IMR-90 (cell line): Measurements from ENCODE around the gene SMARCA2. TPM values are rescaled to one million over a fixed set of nuclear protein-coding genes. Genes with fewer than 3 reads are reported as not detected.

ENCODE experiments used
- BHLHE40 ChIP-seq: fragments of 150-350 bp; IDR thresholded peaks from 2 replicates; pipeline ENCODE4 v1.6.1; 2016; ENCODE audit warnings: mild to moderate bottlenecking, low read depth, low read length
- CEBPB ChIP-seq: IDR thresholded peaks from 2 replicates; pipeline ENCODE4 v1.6.1; 2012; ENCODE audit warnings: low read depth, low read length, improper control_type of control experiment
- MAZ ChIP-seq: IDR thresholded peaks from 2 replicates; pipeline ENCODE4 v1.6.1; 2012; ENCODE audit warnings: low read depth, mild to moderate bottlenecking, low read length, improper control_type of control experiment, moderate library complexity, borderline replicate concordance
- NFE2L2 ChIP-seq: fragments of 150-350 bp; IDR thresholded peaks from 2 replicates; pipeline ENCODE4 v1.6.1; 2016; ENCODE audit warnings: low read depth, mild to moderate bottlenecking, low read length
- RFX5 ChIP-seq: IDR thresholded peaks from 2 replicates; pipeline ENCODE4 v1.8.0; 2012; ENCODE audit warnings: low read depth, mild to moderate bottlenecking, low read length, moderate library complexity
- SMC3 ChIP-seq: fragments of 150-350 bp; IDR thresholded peaks from 2 replicates; pipeline ENCODE4 v1.6.1; 2016; ENCODE audit warnings: low read depth, mild to moderate bottlenecking, antibody characterized with exemption, low read length, moderate library complexity
- polyA plus RNA-seq, 3 experiments: library from polyadenylated mRNA; depleted of rRNA; stranded (reverse); fragments of >200 nt; gene quantifications; 2 replicates each; pipeline ENCODE4 v1.2.3, GENCODE V29; 2012; ENCODE audit warnings: low replicate concordance in 1 of 3
- total RNA-seq: library from RNA; depleted of rRNA; stranded (reverse); fragments of >200 nt; gene quantifications from 2 replicates; pipeline ENCODE4 v1.2.3, GENCODE V29; 2012

The SMARCA2 gene
- total and polyA plus RNA-seq, 2 of the 4 experiments (the other 2 are of a cell fraction) = 25.3 to 26.7 TPM

- no peak for TF ChIP-seq RFX5
- TF ChIP-seq CEBPB = peak; percentile 12; the same call in 1 of the 2 replicates
- no peak for TF ChIP-seq NFE2L2
- peak; percentile 83 for TF ChIP-seq MAZ
- TF ChIP-seq SMC3 = no peak
- TF ChIP-seq BHLHE40 = no peak
These were observed at the start of gene SMARCA2 (continued) for GRCh38 chr9:2014696-2015580.
